HCT116 (cell line): Measurements from ENCODE around the gene RNASEH2C. TPM values are rescaled to one million over a fixed set of nuclear protein-coding genes. Genes with fewer than 3 reads are reported as not detected.

ENCODE experiments used
- ATAC-seq: fragments of 200-7000 bp; cut with Tn5 transposase; 2 replicates; pipeline ENCODE4 v1.9.1; 2020; ENCODE audit warnings: mild to moderate bottlenecking, moderate library complexity
- BruUV-seq: library from RNA; stranded (reverse); fragments of 400-500 nt; replicated peaks from 2 replicates; lab custom pipeline; 2021; lab: Mats Ljungman, UMichigan
- CTCF ChIA-PET: fragments of 300-600 bp; sonication (Branson Sonifier 250); formaldehyde crosslinking; loops from one replicate; lab custom pipeline; 2021; ENCODE audit warnings: antibody characterized with exemption; lab: Charles Lee
- POLR2A ChIA-PET: fragments of 300-600, 350-600 bp; sonication (Branson Sonifier 250); formaldehyde crosslinking; loops from one replicate; lab custom pipeline; 2021; ENCODE audit warnings: antibody characterized with exemption; lab: Charles Lee
- RAD21 ChIA-PET, 2 experiments: fragments of 300-600 bp; sonication (Branson Sonifier 250); formaldehyde crosslinking; loops; one replicate each; lab custom pipeline; 2023; ENCODE audit warnings: low total read pairs in 2 of 2; ENCODE audit not compliant: uncharacterized antibody in 2 of 2, unreplicated experiment in 2 of 2, low non-redundant PET in 1 of 2; lab: Charles Lee
- DNase-seq: peaks from one replicate; pipeline ENCODE4 v3.0.0-alpha.2; 2010; ENCODE audit warnings: low read depth, low spot score
- H2AFZ ChIP-seq: fragments of 200-600 bp; shearing (Covaris generic), sonication (generic); 2 replicates; pipeline ENCODE4 v1.6.1; 2017; ENCODE audit warnings: low read depth, mixed run types, mixed read lengths, antibody characterized with exemption, low read length; ENCODE audit not compliant: poor library complexity, severe bottlenecking
- H3K27ac ChIP-seq: 2 replicates; pipeline ENCODE4 v1.5.1; 2012; ENCODE audit warnings: low read depth, low read length
- H3K27me3 ChIP-seq: fragments of 200-600 bp; sonication (generic); 2 replicates; pipeline ENCODE4 v1.6.1; 2016; ENCODE audit warnings: mixed run types, low read length, mixed read lengths; ENCODE audit not compliant: insufficient read depth
- H3K36me3 ChIP-seq, 2 experiments: fragments of 200-500 bp in 1 of 2; fragments of 200-600 bp in 1 of 2; sonication (Bioruptor generic) in 1 of 2; sonication (generic) in 1 of 2; 2 replicates each; pipeline versions ENCODE4 v1.5.1 to v1.6.1; 2014 to 2016; ENCODE audit warnings: low read length in 2 of 2, inconsistent platforms in 1 of 2, mixed read lengths in 1 of 2, mixed run types in 1 of 2; ENCODE audit not compliant: insufficient read depth in 2 of 2, control insufficient read depth in 1 of 2
- H3K4me1 ChIP-seq, 2 experiments: fragments of 200-600 bp in 1 of 2; sonication (generic) in 1 of 2; 2 replicates each; pipeline versions ENCODE4 v1.5.1 to v1.6.1; 2012 to 2017; ENCODE audit warnings: low read length in 2 of 2, inconsistent platforms in 1 of 2, mild to moderate bottlenecking in 1 of 2, mixed read lengths in 1 of 2, mixed run types in 1 of 2, moderate library complexity in 1 of 2; ENCODE audit not compliant: insufficient read depth in 2 of 2, control insufficient read depth in 1 of 2
- H3K4me2 ChIP-seq: fragments of 200-600 bp; sonication (generic); 2 replicates; pipeline ENCODE4 v1.6.1; 2017; ENCODE audit warnings: mixed run types, low read length, mixed read lengths
- H3K4me3 ChIP-seq, 2 experiments: fragments of 200-600 bp in 1 of 2; sonication (generic) in 1 of 2; replicated peaks in 1 of 2; 2 replicates each; pipeline ENCODE4 v1.5.1; 2011 to 2016; ENCODE audit warnings: low read length in 2 of 2, control low read depth in 1 of 2, low read depth in 1 of 2, mild to moderate bottlenecking in 1 of 2, mixed read lengths in 1 of 2, mixed run types in 1 of 2
- H3K79me2 ChIP-seq: fragments of 200-600 bp; sonication (generic); 2 replicates; pipeline ENCODE4 v1.6.1; 2017; ENCODE audit warnings: mild to moderate bottlenecking, mixed run types, low read length, moderate library complexity, mixed read lengths; ENCODE audit not compliant: insufficient read depth
- H3K9ac ChIP-seq: fragments of 200-600 bp; sonication (generic); 2 replicates; pipeline ENCODE4 v1.6.1; 2016; ENCODE audit warnings: low read length, mixed read lengths
- H3K9me2 ChIP-seq: fragments of 200-600 bp; sonication (generic), shearing (Covaris generic); 2 replicates; pipeline ENCODE4 v1.6.1; 2017; ENCODE audit warnings: mixed run types, mild to moderate bottlenecking, moderate library complexity; ENCODE audit not compliant: insufficient read depth
- H3K9me3 ChIP-seq, 2 experiments: fragments of 200-500 bp in 1 of 2; fragments of 200-600 bp in 1 of 2; sonication (Bioruptor generic) in 1 of 2; sonication (generic) in 1 of 2; 2 replicates each; pipeline ENCODE4 v1.6.1; 2014 to 2017; ENCODE audit warnings: low read length in 2 of 2, mixed read lengths in 2 of 2, inconsistent platforms in 1 of 2, low read depth in 1 of 2, mild to moderate bottlenecking in 1 of 2, mixed run types in 1 of 2, moderate library complexity in 1 of 2; ENCODE audit not compliant: control insufficient read depth in 1 of 2, insufficient read depth in 1 of 2
- H4K20me1 ChIP-seq: fragments of 200-600 bp; sonication (generic), shearing (Covaris generic); 2 replicates; pipeline ENCODE4 v1.6.1; 2017; ENCODE audit warnings: mixed run types, mild to moderate bottlenecking, moderate library complexity; ENCODE audit not compliant: insufficient read depth
- POLR2AphosphoS5 ChIP-seq: IDR thresholded peaks from 2 replicates; pipeline ENCODE4 v1.6.1; 2011; ENCODE audit warnings: mild to moderate bottlenecking, low read depth, low read length, moderate library complexity
- intact Hi-C: fragments of 100-400 bp; cut with micrococcal nuclease; formaldehyde crosslinking; loops from 2 replicates; pipeline ENCODE4 v1.10.0; 2022
- total RNA-seq: library from RNA; stranded (reverse); gene quantifications from one replicate; pipeline ENCODE4 v1.2.1, GENCODE V29; 2021; ENCODE audit not compliant: unreplicated experiment

Gene RNASEH2C
- total RNA-seq, 1 experiment from 2014 or later, result 28.5 TPM

- Histone ChIP-seq H3K4me3 (no peak overlapping the region), H3K4me1 (no peaks in the 10 kb centered on the region), H3K79me2 (no peaks in the 10 kb centered on the region), H3K9ac (no peak overlapping the region), H3K36me3 (no peaks in the 10 kb centered on the region), H3K27ac (no peak overlapping the region), H3K9me2 (no peaks in the 10 kb centered on the region), H3K27me3 (no peaks in the 10 kb centered on the region), H3K4me2 (no peak overlapping the region), H2AFZ (no peak overlapping the region)
- no TSS peak for BruUV-seq
- ChIA-PET RAD21 (no interaction called here), POLR2A (no interaction called here), CTCF (no interaction called here)
- DNase-seq, result no peak
- no peak for ATAC-seq
- TF ChIP-seq POLR2AphosphoS5, result no peak
- TF ChIP-seq, all 23 proteins: peak for 0
- no peaks in the 10 kb centered on the region for H3K9me3 ChIP-seq
- intact Hi-C loops, result no loop called here
- H4K20me1 ChIP-seq, result no peaks in the 10 kb centered on the region
Measured at GRCh38 chr11:65672180-65672860, 48.3 kb downstream of the RNASEH2C start.

Other genes with a start within 250 kb of the RNASEH2C start
- 6,000 TPM for gene MALAT1, start 221.8 kb downstream of the RNASEH2C start, total RNA-seq
- 104 TPM for gene SCYL1, start 195.7 kb downstream of the RNASEH2C start, total RNA-seq
- 248 TPM for gene LTBP3, start 162.4 kb downstream of the RNASEH2C start, total RNA-seq
- gene ZNRD2, start 150.3 kb downstream of the RNASEH2C start, total RNA-seq, result 66.8 TPM
- 60.0 TPM for gene FAM89B, start 148.3 kb downstream of the RNASEH2C start, total RNA-seq
- gene EHBP1L1, start 144.7 kb downstream of the RNASEH2C start, total RNA-seq, result 105 TPM
- 0.61 TPM for gene KCNK7, start 125.0 kb downstream of the RNASEH2C start, total RNA-seq
- 59.8 TPM for gene MAP3K11, start 106.6 kb downstream of the RNASEH2C start, total RNA-seq
- gene PCNX3, start 105.0 kb downstream of the RNASEH2C start, total RNA-seq, result 50.4 TPM
- 105 TPM for gene SIPA1, start 82.7 kb downstream of the RNASEH2C start, total RNA-seq
- gene RELA, start 57.9 kb downstream of the RNASEH2C start, total RNA-seq, result 78.5 TPM
- gene KAT5, start 8.5 kb downstream of the RNASEH2C start, total RNA-seq, result 78.7 TPM
- gene AP5B1, start 60.2 kb upstream of the RNASEH2C start, total RNA-seq, result 19.5 TPM
- 14.7 TPM for gene OVOL1, start 66.3 kb upstream of the RNASEH2C start, total RNA-seq
- gene SNX32, start 113.2 kb upstream of the RNASEH2C start, total RNA-seq, result not detected
- gene CFL1, start 137.4 kb upstream of the RNASEH2C start, total RNA-seq, result 1,270 TPM
- 47.2 TPM for gene MUS81, start 139.6 kb upstream of the RNASEH2C start, total RNA-seq
- gene EFEMP2, start 152.0 kb upstream of the RNASEH2C start, total RNA-seq, result 8.4 TPM
- gene CTSW, start 159.0 kb upstream of the RNASEH2C start, total RNA-seq, result not detected
- 96.0 TPM for gene FIBP, start 167.7 kb upstream of the RNASEH2C start, total RNA-seq
- 84.3 TPM for gene CCDC85B, start 169.9 kb upstream of the RNASEH2C start, total RNA-seq
- 125 TPM for gene FOSL1, start 179.6 kb upstream of the RNASEH2C start, total RNA-seq
- 49.8 TPM for gene C11orf68, start 198.3 kb upstream of the RNASEH2C start, total RNA-seq
- gene DRAP1, start 198.6 kb upstream of the RNASEH2C start, total RNA-seq, result 158 TPM
- gene TSGA10IP, start 224.7 kb upstream of the RNASEH2C start, total RNA-seq, result not detected
- 47.9 TPM for gene SART1, start 240.9 kb upstream of the RNASEH2C start, total RNA-seq